OCI-LY3 (cell line): Measurements from ENCODE around the gene GRIK4.

Source experiments
- H2AFZ ChIP-seq: fragments of 200-600, 300-600 bp; shearing (Covaris generic); 2 replicates; pipeline ENCODE4 v1.6.0; 2014; ENCODE audit warnings: antibody characterized with exemption, low read depth, low read length
- H3K27ac ChIP-seq: fragments of 200-600, 300-600 bp; sonication (generic); 2 replicates; pipeline ENCODE4 v1.5.1; 2014; ENCODE audit warnings: mild to moderate bottlenecking, low read length, moderate library complexity, mixed read lengths
- H3K27me3 ChIP-seq: fragments of 200-600, 300-600 bp; sonication (generic); 2 replicates; pipeline ENCODE4 v1.6.1; 2014; ENCODE audit warnings: low read depth, low read length, mixed read lengths
- H3K36me3 ChIP-seq: fragments of 200-600, 300-600 bp; sonication (generic); replicated peaks from 2 replicates; pipeline ENCODE3; 2014; ENCODE audit warnings: low read depth, low read length, mixed read lengths
- H3K4me1 ChIP-seq: fragments of 300-600, 200-600 bp; sonication (generic); 2 replicates; pipeline ENCODE4 v1.6.1; 2014; ENCODE audit warnings: low read length, mixed read lengths
- H3K4me2 ChIP-seq: fragments of 200-600, 300-600 bp; sonication (generic); 2 replicates; pipeline ENCODE4 v1.6.1; 2014; ENCODE audit warnings: low read length, mixed read lengths
- H3K4me3 ChIP-seq: fragments of 300-600, 200-600 bp; sonication (generic); 2 replicates; pipeline ENCODE4 v1.5.1; 2014; ENCODE audit warnings: antibody characterized with exemption, mild to moderate bottlenecking, low read length, moderate library complexity
- H3K79me2 ChIP-seq: fragments of 300-600, 200-600 bp; shearing (Covaris generic); 2 replicates; pipeline ENCODE4 v1.6.1; 2014; ENCODE audit warnings: mild to moderate bottlenecking, low read length, mixed read lengths
- H3K9ac ChIP-seq: fragments of 300-600, 200-600 bp; shearing (Covaris generic); 2 replicates; pipeline ENCODE4 v1.6.0; 2014; ENCODE audit warnings: mild to moderate bottlenecking, low read length, moderate library complexity
- H3K9me3 ChIP-seq: fragments of 200-600, 300-600 bp; shearing (Covaris generic); 2 replicates; pipeline ENCODE4 v1.6.1; 2014; ENCODE audit warnings: low read length, mixed read lengths; ENCODE audit not compliant: insufficient read depth
- H4K20me1 ChIP-seq: fragments of 200-600, 300-600 bp; sonication (generic); 2 replicates; pipeline ENCODE4 v1.6.1; 2016; ENCODE audit warnings: low read length, mixed read lengths; ENCODE audit not compliant: insufficient read depth
- CTCF ChIP-seq: fragments of 200-600, 300-600 bp; sonication (generic); IDR thresholded peaks from 2 replicates; pipeline ENCODE4 v1.5.1; 2014; ENCODE audit warnings: antibody characterized with exemption, low read length, low read depth
- EZH2phosphoT487 ChIP-seq: fragments of 200-600 bp; shearing (Covaris generic); IDR thresholded peaks from 2 replicates; pipeline ENCODE4 v1.6.1; 2018; ENCODE audit warnings: antibody characterized with exemption, mixed run types, low read depth

Gene GRIK4

GRCh38 chr11:120680322-120680721 lies 168.8 kb downstream of the GRIK4 start:
- Histone ChIP-seq H3K4me1 (no peaks in the 10 kb centered on the region), H3K27ac (no peak overlapping the region), H3K9ac (no peak overlapping the region), H4K20me1 (no peaks in the 10 kb centered on the region), H3K79me2 (no peaks in the 10 kb centered on the region), H3K4me3 (no peak overlapping the region), H3K27me3 (peaks cover 22% of the 10 kb centered on the region), H3K9me3 (no peaks in the 10 kb centered on the region), H3K4me2 (no peak overlapping the region), H3K36me3 (no peaks in the 10 kb centered on the region), H2AFZ (no peak overlapping the region)
- TF ChIP-seq EZH2phosphoT487 (no peak), CTCF (no peak)

- Histone ChIP-seq H3K79me2 (no peaks in the 10 kb centered on the region), H3K27ac (no peak overlapping the region), H3K9me3 (no peaks in the 10 kb centered on the region), H3K4me3 (no peak overlapping the region), H2AFZ (no peak overlapping the region), H3K4me1 (no peaks in the 10 kb centered on the region), H3K4me2 (no peak overlapping the region), H3K36me3 (no peaks in the 10 kb centered on the region), H3K27me3 (peaks cover 27% of the 10 kb centered on the region), H4K20me1 (no peaks in the 10 kb centered on the region), H3K9ac (no peak overlapping the region)
- TF ChIP-seq CTCF = no peak
- no peak for TF ChIP-seq EZH2phosphoT487
These were observed 170.1 kb downstream of the GRIK4 start for GRCh38 chr11:120681434-120682331.

GRCh38 chr11:120682332-120682649 lies 170.7 kb downstream of the GRIK4 start:
- H3K9me3 ChIP-seq = no peaks in the 10 kb centered on the region
- H3K4me1 ChIP-seq = no peaks in the 10 kb centered on the region
- H3K27me3 ChIP-seq = peaks cover 30% of the 10 kb centered on the region
- H3K4me3 ChIP-seq = no peak overlapping the region
- no peak overlapping the region for H3K27ac ChIP-seq
- no peak overlapping the region for H3K9ac ChIP-seq
- H2AFZ ChIP-seq = no peak overlapping the region
- H3K36me3 ChIP-seq = no peaks in the 10 kb centered on the region
- no peak overlapping the region for H3K4me2 ChIP-seq
- no peaks in the 10 kb centered on the region for H3K79me2 ChIP-seq
- TF ChIP-seq EZH2phosphoT487 (no peak), CTCF (no peak)
- H4K20me1 ChIP-seq = no peaks in the 10 kb centered on the region

- H3K9ac ChIP-seq = no peak overlapping the region
- no peaks in the 10 kb centered on the region for H3K9me3 ChIP-seq
These were observed 171.3 kb downstream of the GRIK4 start for GRCh38 chr11:120682866-120683265.

More at GRCh38 chr11:120682866-120683265, 171.3 kb downstream of the GRIK4 start:
- Histone ChIP-seq H3K36me3 (no peaks in the 10 kb centered on the region), H3K79me2 (no peaks in the 10 kb centered on the region), H2AFZ (no peak overlapping the region), H4K20me1 (no peaks in the 10 kb centered on the region), H3K4me3 (no peak overlapping the region), H3K4me1 (no peaks in the 10 kb centered on the region), H3K4me2 (no peak overlapping the region), H3K27ac (no peak overlapping the region), H3K27me3 (peaks cover 30% of the 10 kb centered on the region)
- TF ChIP-seq CTCF (no peak), EZH2phosphoT487 (no peak)
